ENCODE measurements around the gene LSAMP. TPM values are rescaled to one million over a fixed set of nuclear protein-coding genes. Genes with fewer than 3 reads are reported as not detected.

Gene LSAMP
- total and polyA plus RNA-seq, 2 experiments from 2014 or later: 2.0 to 2.9 TPM

GRCh38 chr3:116045314-116045713 is 400.0 kb downstream of the LSAMP start (continued):
- TF ChIP-seq ZNF462 (CRISPR knock-in tag; IDR thresholded peaks at IDR 0.05) (no peak), EZH2 (IDR thresholded peaks at IDR 0.05; ENCODE audit: low read depth, unreplicated experiment) (no peak), ETS1 (IDR thresholded peaks at IDR 0.05) (no peak), CREB1 (CRISPR knock-in tag; IDR thresholded peaks at IDR 0.05; ENCODE audit: low read depth) (no peak), POLR2AphosphoS5 (IDR thresholded peaks at IDR 0.05; ENCODE audit: low read depth) (no peak), ZNF331 (CRISPR knock-in tag; IDR thresholded peaks at IDR 0.05; ENCODE audit: low read depth) (no peak), NANOG (IDR thresholded peaks at IDR 0.05; ENCODE audit: borderline replicate concordance) (no peak), JUNB (IDR thresholded peaks at IDR 0.05; ENCODE audit: unreplicated experiment) (no peak)

- no peak overlapping the region for H3K27ac Mint-ChIP-seq
- Histone ChIP-seq H3K36me3 (ENCODE audit: insufficient read depth) (no peaks in the 10 kb centered on the region), H3K4me3 (no peak overlapping the region), H4K20me1 (replicated peaks; ENCODE audit: insufficient read depth) (no peaks in the 10 kb centered on the region), H3K27ac (ENCODE audit: low read depth) (no peak overlapping the region), H3F3A (replicated peaks; ENCODE audit: low read depth) (no peaks in the 10 kb centered on the region), H3K4me1 (ENCODE audit: insufficient read depth) (peaks cover 9% of the 10 kb centered on the region; the same call in 1 of the 2 replicates), H2AFZ (no peak overlapping the region), H3K9me2 (ENCODE audit: insufficient read depth) (no peaks in the 10 kb centered on the region; the same call in 1 of the 2 replicates), H3K4me2 (no peak overlapping the region), H3K27me3 (ENCODE audit: insufficient read depth) (no peaks in the 10 kb centered on the region), H3K79me2 (replicated peaks; ENCODE audit: insufficient read depth) (no peaks in the 10 kb centered on the region)
- no peak overlapping the region for H3K4me3 Mint-ChIP-seq
- no peaks in the 10 kb centered on the region for H3K36me3 Mint-ChIP-seq (ENCODE audit: low read depth)
- ATAC-seq: no peak
- peaks cover 16% of the 10 kb centered on the region for H3K4me1 Mint-ChIP-seq
- DNase-seq (ENCODE audit: low spot score): no peak
- no peak for TF ChIP-seq ZNF114 (CRISPR knock-in tag; IDR thresholded peaks at IDR 0.05)
- TF ChIP-seq EZH2 (IDR thresholded peaks at IDR 0.05; ENCODE audit: low read depth, unreplicated experiment): no peak
- no peak for TF ChIP-seq REST (IDR thresholded peaks at IDR 0.05; ENCODE audit: unreplicated experiment)
- TF ChIP-seq STAT1 (IDR thresholded peaks at IDR 0.05; ENCODE audit: unreplicated experiment): no peak
- TF ChIP-seq ETS1 (IDR thresholded peaks at IDR 0.05): no peak
- TF ChIP-seq CREB1 (CRISPR knock-in tag; IDR thresholded peaks at IDR 0.05; ENCODE audit: low read depth): no peak
- TF ChIP-seq POLR2AphosphoS5 (IDR thresholded peaks at IDR 0.05; ENCODE audit: low read depth): no peak
- no peak for TF ChIP-seq NANOG (IDR thresholded peaks at IDR 0.05; ENCODE audit: borderline replicate concordance)
- H3K9me3 Mint-ChIP-seq: no peaks in the 10 kb centered on the region
- H3K27me3 Mint-ChIP-seq (ENCODE audit: insufficient read depth, low read depth, poor library complexity): peaks cover 1% of the 10 kb centered on the region
Observed at GRCh38 chr3:116040152-116040551, 405.1 kb downstream of the LSAMP start.
